Stimulated activated CD4-positive, alpha-beta T cell treated with anti-CD3 and anti-CD28 coated beads, Interleukin-12 subunit alpha, Interleukin-12 subunit beta, amount 100 ng/mL, for 48 hours (primary cell): ENCODE results near the gene MEPCE.
"Not testable (repeated sequence)": the region's sequence is repeated elsewhere in the genome, so short reads cannot be mapped to it uniquely, and the experiment has no call there.

Experiments
- DNase-seq, 3 donors: peaks; one replicate each; pipeline ENCODE4 v3.0.0-alpha.2; 2020; ENCODE audit warnings: low read depth in 2 of 3, low spot score in 1 of 3

MEPCE gene, protein sequence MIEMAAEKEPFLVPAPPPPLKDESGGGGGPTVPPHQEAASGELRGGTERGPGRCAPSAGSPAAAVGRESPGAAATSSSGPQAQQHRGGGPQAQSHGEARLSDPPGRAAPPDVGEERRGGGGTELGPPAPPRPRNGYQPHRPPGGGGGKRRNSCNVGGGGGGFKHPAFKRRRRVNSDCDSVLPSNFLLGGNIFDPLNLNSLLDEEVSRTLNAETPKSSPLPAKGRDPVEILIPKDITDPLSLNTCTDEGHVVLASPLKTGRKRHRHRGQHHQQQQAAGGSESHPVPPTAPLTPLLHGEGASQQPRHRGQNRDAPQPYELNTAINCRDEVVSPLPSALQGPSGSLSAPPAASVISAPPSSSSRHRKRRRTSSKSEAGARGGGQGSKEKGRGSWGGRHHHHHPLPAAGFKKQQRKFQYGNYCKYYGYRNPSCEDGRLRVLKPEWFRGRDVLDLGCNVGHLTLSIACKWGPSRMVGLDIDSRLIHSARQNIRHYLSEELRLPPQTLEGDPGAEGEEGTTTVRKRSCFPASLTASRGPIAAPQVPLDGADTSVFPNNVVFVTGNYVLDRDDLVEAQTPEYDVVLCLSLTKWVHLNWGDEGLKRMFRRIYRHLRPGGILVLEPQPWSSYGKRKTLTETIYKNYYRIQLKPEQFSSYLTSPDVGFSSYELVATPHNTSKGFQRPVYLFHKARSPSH

DNA sequence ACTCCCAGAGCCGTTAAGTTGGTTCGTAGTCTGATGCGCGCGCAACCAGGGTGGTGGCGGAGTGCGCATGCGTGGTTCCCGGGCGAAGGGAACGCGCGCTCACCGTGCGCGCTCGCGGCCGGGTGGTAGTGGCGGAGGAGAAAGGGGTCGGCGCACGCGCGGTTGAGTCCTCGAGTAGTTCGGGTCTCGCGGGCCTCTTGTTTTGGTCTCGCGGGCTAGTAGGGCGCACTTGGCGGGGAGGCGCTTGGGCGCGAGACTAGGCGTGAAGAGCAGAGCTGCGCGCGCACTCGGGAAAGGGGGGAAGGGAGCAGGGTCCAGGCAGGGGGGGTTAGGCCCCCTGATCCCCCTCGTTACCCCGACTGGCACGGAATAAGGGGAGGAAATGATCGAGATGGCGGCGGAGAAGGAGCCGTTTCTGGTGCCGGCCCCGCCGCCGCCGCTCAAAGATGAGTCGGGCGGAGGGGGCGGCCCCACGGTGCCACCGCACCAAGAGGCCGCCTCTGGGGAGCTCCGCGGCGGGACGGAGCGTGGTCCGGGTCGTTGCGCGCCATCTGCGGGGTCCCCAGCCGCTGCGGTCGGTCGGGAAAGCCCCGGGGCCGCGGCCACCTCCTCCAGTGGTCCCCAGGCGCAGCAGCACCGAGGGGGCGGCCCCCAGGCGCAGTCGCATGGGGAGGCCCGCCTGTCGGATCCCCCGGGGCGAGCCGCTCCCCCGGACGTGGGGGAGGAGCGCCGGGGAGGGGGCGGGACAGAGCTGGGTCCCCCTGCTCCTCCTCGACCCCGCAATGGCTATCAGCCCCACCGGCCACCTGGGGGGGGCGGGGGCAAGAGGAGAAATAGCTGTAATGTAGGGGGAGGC is at the start of gene MEPCE:
TSS of gene MEPCE (plus strand) at position 195 of the 856 bp plus-strand sequence. CDS start at position 383, 188 bp downstream.
- peak; percentile 92 to 94 (median 93) for DNase-seq

DNA sequence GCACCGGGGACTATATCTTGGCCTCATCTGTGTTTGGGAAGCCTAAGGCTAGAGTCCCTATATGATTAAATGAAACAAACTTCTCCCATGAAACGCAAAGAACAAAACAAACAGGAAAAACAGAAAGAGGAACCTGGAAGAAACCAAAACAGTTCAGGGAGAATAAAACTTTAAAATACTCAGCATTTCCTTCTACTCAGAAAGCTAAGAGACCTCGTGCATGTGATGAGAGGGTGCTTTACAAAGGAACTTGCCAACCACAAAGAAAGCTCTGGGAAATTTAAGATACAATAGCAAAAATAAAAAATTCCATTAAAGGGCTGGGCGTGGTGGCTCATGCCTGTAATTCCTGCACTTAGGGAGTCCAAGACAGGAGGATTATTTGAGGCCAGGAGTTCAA is 49.4 kb upstream of the MEPCE start:
- no peak for DNase-seq

DNA sequence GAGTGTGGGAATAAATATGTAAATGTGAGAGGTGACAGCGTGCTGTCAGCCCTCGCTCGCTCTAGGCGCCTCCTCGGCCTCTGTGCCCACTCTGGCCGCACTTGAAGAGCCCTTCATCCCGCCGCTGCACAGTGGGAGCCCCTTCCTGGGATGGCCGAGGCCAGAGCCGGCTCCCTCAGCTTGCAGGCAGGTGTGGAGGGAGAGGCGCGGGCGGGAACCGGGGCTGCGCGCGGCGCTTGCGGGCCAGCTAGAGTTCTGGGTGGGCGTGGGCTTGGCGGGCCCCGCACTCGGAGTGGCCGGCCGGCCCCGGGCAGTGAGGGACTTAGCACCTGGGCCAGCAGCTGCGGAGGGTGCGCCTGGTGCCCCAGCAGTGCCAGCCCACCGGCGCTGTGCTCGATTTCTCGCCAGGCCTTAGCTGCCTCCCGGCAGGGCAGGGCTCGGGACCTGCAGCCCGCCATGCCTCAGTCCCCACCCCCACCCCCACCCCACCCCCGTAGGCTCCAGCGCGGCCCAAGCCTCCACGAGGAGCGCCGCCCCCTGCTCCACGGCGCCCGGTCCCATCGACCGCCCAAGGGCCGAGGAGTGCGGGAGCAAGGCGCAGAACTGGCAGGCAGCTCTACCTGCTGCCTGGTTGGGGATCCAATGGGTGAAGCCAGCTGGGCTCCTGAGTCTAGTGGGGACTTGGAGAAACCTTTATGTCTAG is 47.9 kb upstream of the MEPCE start:
- DNase-seq, result not testable (repeated sequence)

DNA sequence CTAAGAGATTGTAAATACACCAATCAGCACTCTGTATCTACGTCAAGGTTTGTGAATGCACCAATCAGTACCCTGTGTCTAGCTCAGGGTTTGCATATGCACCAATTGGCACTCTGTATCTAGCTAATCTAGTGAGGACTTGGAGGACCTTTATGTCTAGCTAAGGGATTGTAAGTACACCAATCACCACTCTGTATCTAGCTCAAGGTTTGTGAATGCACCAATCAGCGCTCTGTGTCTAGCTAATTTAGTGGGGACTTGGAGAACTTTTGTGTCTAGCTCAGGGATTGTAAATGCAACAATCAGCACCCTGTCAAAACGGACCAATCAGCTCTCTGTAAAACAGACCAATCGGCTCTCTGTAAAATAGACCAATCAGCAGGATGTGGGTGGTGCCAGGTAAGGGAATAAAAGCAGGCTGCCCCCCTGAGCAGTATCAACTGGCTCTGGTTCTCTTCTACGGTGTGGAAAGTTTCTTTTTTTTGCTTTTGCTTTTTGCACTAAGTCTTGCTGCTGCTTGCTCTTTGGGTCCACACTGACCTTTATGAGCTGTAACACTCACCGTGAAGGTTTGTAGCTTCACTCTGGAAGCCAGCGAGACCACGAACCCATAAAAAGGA is 47.3 kb upstream of the MEPCE start:
- DNase-seq, result not testable (repeated sequence)

DNA sequence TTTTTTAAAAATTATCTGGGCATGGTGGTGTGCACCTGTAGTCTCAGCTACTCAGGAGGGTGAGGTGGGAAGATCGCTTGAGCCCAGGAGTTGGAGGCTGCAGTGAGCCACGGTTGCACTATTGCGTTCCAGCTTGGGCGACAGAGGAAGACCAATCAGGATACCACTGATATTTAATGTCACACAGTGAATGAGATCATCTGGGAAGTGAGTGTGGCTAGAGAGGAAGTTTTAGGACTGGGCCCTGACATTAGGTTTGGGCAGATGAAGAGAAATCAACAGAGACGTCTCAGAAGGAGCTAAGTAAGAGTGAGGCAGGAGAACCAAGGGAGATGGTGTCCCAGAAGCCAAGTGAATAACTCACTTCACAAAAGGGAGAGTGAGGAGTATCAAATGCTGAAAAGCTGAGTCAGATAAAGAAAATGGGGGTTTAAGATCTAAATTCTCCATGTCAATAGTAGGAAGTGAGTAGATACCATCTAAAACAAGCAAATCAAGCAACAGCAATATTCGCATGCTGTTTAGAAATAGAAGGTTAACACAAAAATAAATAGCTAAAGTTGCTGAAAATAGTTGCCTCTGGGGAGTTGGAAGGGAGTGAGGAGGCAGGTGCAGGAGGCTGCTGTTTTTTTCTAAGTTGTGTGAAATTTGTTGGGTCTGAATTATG is 44.9 kb upstream of the MEPCE start:
- no peak for DNase-seq

DNA sequence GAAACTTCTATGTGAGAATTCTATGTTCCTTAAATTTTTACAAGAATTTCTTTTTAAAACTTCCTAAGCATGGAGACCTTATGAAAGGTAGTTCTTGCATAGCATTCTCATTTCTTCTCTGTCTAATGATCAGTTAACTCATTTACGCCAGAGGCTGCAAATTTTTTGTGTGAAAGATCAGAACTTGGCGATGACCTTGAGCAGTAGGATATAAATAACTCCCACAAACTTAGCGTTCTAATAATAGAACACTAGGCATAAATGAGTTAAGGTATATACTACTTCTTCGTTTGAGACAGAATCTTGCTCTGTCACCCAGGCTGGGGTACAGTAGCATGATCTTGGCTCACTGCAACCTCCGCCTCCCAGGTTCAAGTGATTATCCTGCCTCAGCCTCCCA is 42.7 kb upstream of the MEPCE start:
- DNase-seq, result no peak

DNA sequence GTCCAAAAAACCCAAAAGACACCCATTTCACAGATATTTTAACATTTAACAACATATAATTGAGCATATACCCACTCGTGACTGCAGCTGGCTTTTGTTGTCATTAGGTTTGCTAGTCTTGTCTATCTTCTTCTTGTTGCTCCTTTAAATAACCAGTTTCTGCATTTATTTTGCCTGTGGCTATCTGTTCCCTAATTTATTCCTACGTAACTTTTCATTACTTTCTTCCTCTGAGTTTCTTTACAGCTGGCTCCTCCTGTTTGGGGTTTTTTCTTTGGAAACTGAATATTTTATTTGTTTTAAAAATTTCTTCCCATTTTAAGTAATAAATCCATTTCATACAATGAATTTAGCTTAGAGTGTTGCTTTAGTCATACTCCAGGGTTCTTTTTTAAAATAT is 41.9 kb upstream of the MEPCE start:
- no peak for DNase-seq

DNA sequence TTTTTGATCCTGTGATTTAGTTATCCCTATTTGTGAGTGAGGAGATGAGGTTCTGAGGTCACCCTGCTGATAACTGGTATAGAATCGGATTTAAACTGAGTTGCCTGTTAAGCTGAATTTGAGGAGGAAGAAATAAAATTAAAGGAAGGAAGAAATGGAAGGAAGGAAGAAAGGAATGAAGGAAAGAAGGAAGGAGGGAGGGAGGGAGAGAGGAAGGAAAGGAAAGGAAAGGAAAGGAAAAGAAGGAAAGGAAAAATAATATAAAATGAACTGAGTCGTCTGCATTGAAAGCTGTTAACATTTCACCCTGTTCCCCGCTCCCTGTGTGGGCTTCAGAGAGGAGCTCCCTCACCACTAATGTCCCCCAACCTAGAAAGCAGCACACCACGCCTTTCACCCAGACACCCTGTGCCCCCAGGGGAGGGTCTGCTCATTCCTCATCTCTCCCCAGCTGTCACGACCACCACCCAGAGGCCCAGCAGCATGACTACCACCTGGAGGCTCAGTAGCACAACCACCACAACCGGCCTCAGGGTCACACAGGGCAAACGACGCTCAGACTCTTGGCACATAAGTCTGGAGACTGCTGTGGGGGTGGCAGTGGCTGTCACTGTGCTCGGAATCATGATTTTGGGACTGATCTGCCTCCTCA is 40.1 kb upstream of the MEPCE start:
- DNase-seq, result no peak

DNA sequence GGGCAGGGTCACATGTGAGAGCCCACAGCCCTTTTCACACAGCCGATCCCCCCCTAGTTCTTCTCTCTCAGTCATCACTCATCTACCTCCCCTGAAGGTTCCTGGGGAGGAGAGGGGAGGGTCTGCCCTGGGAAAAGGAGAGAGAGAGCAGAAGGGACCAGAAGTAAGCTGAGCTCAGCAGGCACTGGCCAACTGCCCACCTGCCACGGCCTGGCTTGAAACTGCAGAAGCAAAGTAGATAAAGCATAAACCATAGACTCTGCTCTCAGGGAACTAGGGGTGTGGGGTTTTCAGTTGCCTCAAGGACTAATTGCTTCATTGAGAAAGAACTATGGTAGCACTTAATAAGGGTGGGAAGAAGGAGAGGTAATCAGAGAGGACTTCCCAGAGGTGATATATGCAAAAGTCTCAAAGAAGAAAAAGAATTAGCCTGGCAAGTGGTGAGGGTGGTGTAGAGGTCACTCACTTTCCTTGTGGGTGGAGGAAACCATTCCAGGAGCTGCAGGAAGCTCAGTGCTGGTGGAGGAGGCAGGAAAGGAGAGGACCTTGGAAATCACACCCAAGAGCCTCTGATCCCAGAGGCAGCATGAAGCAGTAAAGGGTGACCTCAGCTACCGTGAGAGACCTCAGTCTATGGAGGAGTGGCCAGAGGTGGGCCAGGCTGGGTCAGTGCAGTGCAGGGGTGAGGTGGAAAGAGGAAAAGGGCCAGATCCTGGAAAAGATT is 39.2 kb upstream of the MEPCE start:
- no peak for DNase-seq

DNA sequence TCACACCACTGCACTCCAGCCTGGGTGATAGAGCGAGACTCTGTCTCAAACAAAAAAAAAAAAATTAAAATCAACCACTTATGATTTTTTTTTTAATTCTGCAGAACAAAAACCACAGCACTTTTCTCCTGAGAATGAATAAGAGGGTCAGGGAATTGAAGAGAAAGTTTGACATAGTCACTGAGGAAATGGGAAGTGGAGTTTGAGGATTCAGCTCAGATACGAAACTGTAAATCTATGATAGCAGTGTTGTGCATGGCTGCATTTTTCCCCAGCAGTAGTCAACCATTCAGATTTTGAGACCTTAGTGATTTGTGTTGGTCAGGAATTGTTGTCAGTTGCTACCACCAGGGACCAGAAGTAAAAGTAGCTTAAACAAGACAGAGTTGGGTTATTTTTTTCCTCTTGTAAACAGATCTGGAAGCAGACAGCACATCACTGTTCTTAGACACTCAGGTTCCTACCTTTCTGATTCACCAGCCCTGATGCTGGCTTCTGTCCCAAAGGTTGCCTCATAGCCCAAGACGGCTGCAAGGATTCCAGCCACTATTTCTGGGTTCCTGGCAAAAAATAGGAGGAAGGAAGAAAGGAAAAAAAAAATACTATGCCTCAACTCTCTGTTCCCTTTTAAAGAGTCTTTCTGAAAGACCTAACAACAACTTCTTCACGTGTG is 36.3 kb upstream of the MEPCE start:
- DNase-seq, result no peak

DNA sequence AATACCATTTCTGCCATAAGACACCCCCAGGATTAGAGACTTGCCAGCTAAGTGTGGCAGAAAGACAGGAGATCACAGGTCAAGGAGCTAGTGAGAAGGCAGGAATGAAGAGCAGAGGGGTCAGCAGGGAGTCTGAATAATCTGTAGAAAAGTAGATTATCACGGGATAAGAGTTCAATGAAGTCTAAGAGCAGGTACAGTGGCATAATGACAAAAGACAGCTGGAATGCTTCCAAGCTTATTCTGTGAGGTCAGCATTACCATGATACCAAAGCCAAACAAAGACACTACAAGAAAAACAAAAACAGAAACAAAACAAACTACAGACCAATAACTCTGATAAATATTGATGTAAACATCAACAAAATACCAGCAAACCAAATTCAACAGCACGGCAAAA is 35.6 kb upstream of the MEPCE start:
- DNase-seq, result no peak

DNA sequence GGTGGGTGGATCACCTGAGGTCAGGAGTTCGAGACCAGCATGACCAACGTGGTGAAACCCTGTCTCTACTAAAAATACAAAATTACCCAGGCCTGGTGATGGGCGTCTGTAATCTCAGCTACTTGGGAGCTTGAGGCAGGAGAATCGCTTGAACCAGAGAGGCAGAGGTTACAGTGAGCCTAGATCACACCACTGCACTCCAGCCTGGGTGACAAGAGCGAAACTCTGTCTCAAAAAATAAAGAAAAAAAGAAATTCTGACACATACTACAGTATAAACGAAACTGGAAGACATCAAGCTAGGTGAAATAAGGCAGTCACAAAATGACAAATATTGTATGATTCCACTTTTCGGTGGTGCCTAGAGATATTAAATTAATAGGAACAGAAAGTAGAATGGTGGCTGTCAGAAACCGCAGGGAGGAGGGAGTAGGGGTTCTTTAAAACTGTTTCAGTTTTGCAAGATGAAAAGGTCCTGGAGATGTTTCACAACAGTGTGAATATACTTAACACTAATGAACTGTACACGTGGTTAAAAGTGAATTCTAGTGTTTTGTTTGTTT is 33.1 kb upstream of the MEPCE start:
- DNase-seq, result peak; percentile 40 to 45 (median 44)

DNA sequence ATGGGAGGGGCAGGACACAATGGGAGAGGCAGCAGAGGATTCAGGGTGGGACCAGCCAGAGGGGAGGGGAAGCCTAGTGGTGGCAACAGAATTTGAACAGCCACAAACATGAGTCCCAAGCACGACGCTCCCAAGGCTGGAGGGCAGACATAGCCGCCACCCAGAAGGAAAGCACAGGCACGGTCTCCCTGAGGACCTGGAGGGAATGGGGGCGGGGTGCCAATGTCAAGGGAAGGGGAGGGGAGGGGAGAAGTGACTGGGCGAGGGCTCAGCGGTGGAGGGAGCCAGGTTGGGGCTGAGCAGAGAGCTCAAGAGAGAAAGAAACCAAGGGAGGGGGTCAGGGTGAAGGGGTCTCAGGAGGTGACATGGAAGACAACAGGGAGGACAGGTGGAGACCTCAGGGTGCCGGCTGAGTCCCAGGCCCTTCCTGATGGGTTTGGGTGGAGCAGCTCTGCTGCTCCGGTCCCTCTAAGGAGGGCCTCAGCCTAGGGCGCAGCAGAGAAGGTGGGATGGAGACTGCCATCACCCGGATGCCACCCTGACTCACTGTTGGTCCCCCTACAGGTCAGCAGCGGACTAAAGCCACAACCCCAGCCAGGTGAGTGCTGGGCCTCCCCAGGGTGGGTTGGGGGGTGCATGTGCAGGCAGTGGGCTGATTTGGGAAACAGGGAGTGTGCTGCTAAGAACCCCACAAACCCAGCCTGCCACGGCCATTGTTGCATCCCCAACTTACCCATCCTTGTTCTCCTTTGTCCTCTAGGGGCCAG is 32.1 kb upstream of the MEPCE start:
- DNase-seq, result no peak

DNA sequence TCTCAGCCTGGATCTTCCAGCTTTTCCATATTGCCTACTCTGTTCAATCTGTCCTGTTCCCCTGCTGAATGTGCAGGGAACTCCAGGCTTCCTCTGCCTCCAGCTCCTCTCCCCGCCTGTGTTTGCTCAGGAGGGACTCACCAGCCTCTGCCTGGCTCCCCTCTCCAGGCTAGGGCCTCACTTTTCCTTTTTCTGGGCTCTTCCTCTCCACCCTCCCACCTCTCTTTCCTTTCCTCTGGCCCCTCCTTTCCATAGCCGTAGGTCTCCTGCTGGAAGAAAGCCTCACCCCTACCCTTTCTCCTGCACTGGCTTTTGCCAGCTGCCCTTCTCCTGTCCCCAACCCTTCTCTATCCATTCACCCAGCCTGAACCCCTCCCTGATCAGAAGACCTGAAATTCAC is 31.4 kb upstream of the MEPCE start:
- no peak for DNase-seq

DNA sequence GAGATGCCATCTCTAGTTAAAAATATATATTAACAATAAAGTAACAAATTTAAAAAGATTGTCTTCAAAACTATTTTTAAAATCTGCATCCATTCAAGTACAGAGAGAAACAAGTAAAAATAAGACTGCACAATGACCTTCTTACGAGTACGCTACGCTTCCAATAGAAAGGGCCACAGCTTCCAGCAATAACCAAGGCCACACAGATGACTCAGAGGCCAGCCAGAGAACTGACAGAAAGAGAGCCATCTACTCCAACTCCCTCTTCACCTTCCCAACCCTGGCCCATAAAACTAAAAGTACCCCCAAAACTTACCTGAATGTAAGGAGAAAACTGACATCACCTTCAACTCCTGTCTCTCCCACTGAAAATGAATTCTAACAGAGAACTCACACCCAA is 29.6 kb upstream of the MEPCE start:
- DNase-seq, result no peak

DNA sequence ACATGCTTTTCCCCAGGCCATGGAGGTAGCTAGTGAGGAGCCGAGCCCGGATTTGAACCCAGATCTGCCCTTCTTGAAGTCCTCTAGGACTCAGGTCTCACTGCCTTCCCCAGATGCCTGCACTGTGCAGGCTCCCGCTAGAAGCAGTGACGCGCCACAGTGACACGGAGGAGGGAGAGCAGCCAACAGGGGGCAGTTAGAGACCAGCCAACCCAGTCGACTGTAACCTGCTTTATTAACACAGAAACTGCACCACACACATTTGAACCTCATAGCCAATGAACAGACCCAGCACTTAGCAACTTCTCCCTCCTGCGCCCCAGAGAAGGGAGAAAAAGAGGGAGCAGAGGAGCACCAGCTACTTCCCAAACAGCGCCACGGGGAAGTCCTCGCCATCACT is 29.0 kb upstream of the MEPCE start:
- DNase-seq, result no peak

DNA sequence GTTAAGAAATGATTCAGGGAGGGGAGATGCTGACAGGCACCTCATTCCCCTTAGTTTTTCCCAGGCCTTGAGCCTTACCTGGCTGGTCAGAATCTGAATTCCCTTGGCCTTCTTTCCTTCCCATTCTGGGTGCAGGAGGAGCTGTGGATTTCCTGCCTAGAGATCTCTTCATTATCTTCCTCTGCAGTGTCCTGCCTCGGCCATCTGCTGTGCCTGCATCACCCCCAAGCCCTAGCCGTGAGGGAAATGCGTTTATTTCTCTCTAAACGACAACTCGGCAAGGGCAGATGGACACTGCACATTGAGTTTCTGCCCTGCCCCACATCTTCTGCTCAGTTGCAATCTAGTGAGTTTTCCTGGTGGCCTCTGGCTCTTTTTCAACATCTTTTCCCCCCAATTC is 27.8 kb upstream of the MEPCE start:
- no peak for DNase-seq
